ENCODE results near the gene PTGIS.

- TF ChIP-seq CTCF (conservative IDR thresholded peaks at IDR 0.05; ENCODE audit: low read depth, low read length) (no peak), FOS (IDR thresholded peaks at IDR 0.05; ENCODE audit: low read depth, low read length) (no peak), RFX5 (IDR thresholded peaks at IDR 0.05; ENCODE audit: low read depth, low read length) (no peak), RCOR1 (IDR thresholded peaks at IDR 0.05; ENCODE audit: insufficient replicate concordance, low read length) (no peak), POLR2A (IDR thresholded peaks at IDR 0.05; ENCODE audit: low read depth, low read length) (no peak), RAD21 (IDR thresholded peaks at IDR 0.05; ENCODE audit: low read length) (no peak), MAFK (IDR thresholded peaks at IDR 0.05; ENCODE audit: low read depth, low read length) (no peak)
Measured at GRCh38 chr20:49519777-49520359, 48.1 kb downstream of the PTGIS start.
